ENCODE results near the gene FOXP4. TPM values are rescaled to one million over a fixed set of nuclear protein-coding genes. Genes with fewer than 3 reads are reported as not detected.
"Not testable (repeated sequence)": the region's sequence is repeated elsewhere in the genome, so short reads cannot be mapped to it uniquely, and the experiment has no call there.

The FOXP4 gene
- total RNA-seq, 2 donors from 2014 or later = 15.6 to 18.4 TPM

DNA sequence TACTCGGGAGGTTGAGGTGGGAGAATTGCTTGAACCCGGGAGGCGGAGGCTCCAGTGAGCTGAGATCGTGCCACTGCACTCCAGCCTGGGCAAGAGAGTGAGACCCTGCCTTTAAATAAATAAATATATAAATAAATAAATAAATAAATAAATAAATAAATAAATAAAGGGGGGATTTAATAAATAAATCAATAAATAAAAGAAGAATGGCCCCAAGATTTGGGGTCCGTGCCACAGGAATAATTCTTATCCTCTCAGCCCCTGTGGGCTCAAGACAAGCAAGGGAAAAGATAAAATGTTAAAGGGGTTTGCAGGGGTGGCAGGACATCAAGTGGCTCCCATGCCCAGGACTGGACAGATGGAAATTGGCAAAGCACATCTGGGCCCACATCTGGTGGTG, 60.9 kb downstream of the FOXP4 start:
- no peak for ATAC-seq
- DNase-seq = no peak
- intact Hi-C loops (cut with DNase I) = no loop called here

DNA sequence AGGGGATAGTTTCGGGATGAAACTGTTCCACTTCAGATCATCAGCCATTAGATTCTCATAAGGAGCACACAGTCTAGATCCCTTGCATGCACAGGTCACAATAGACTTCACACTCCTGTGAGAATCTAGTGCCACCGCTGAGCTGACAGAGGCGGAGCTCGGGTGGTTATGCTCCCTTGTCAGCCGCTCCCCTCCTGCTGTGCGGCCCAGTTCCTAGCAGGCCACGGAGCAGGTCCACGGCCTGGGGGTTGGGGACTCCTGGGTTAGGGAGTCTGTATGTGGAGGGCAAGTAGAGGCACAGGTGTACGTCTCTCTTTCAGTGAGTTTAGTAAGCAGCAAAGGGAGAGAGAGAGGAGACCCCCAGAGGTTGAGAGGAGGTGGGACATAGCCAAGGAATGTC, 61.6 kb downstream of the FOXP4 start:
- DNase-seq (no peak), ATAC-seq (no peak)
- intact Hi-C loops (cut with DNase I) = no loop called here

DNA sequence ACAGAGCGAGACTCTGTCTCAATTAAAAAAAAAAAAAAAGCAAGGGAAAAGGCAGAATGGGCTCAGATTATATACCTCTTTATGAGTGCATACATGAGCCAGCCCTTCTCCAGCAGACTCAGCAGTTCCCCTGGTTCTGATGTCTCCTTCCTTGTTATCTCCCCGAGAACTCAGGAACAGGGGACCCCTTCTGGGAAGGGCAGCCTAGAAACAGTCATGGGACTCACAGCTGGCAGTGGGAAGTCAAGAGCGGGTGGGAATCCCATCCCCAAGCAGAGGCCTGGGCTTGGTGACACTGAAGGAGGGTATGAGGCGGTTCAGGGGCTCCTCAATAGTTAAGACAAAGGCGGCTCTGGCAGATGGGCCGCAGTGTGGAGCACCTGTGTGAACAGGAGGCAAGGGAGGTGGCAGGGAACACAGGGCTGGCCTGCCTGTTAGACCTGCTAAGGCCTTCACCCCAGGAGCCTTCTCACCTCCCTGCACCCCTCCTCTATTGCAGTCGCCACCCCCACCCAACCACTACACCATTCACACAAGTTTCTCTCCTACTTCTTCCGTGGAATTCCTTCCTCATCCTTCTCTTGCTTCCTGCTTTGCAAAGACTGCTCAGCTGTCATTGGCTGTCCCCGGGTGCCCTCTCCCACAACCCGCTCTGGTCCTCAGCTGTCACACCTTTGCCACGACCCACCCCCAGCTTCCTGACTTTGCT, 62.4 kb downstream of the FOXP4 start:
- intact Hi-C loops (cut with DNase I) = no loop called here
- no peak for ATAC-seq
- no peak for DNase-seq

DNA sequence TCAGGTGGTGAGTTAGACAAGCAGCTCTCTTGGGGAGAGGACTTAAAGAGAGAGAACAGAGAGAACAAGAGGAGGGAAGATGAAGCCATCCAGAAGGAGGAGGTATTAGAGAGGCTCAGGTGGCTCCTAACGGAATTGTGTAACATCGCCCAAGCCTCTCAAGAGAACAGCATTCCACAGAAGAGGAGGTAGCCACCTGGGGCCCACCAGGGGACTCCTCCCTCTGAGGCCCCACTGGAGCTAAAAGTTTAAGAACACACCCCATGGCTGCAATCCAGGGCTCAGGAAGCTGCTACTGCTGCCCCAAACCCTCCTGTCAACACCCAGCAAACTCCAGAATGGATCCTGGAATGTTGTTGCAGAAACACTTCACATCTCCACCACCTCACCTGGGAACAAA, 68.5 kb downstream of the FOXP4 start:
- intact Hi-C loops (cut with DNase I) = no loop called here

DNA sequence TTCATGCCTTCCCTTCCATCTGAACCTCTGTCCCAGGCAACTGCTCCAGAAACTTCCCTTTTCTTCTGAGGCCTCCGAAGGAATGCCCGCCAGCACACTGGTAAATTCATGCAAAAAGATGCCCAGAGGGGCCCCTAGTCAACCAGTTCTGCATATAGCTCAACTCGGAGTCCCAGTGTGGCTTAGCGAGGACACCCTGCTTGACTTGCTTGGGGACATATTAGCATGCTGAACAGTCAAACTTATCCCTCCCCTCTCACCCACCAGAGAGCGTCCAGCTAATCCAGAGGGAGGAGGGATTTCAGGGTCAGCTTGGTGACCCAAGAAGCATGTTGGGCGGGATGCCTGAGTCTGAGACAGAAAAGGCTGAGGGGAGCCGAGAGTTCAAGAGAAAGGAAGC, 69.1 kb downstream of the FOXP4 start:
- ATAC-seq (peak in 1 of 2 donors; percentile 30), DNase-seq (no peak)
- intact Hi-C loops (cut with DNase I) = no loop called here

More for the DNA sequence above, 68.5 kb downstream of the FOXP4 start:
- DNase-seq (no peak), ATAC-seq (no peak)

DNA sequence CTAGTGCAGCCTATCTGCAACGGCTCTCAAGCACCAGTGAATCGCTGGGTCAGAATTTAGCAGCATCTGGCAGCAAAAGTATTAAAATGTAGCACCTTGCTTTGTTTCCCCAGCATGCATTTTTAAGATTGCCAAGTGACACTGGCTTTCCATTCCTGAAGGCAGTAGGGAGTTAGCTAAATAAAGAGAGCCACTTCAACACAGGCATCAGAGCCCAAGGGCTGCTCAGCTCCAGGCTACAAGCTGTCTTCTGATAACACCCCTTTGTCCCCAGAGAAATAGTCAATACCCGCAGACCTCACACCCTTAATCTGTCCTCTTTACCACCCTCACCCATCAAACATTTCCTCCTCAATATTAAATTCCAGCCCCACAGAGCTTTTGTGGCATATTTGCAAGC, 72.4 kb downstream of the FOXP4 start:
- DNase-seq (no peak), ATAC-seq (peak; percentile 31 to 34)
- intact Hi-C loops (cut with DNase I) = no loop called here

DNA sequence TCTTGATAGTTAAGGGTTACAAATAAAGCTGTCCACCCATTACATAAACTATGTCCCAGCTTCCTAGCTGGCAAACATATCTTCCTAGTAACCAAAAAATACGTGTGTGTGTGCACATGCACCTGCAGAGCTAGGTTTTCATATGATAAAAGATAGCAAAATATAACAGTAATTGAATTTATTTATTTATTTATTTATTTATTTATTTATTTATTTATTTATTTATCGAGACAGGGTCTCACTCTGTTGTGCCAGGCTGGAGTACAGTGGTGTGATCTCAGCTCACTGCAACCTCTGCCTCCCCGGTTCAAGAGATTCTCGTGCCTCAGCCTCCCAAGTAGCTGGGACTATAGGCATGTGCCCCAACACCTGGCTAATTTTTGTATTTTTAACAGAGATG, 73.0 kb downstream of the FOXP4 start:
- DNase-seq; intact Hi-C loops (cut with DNase I); ATAC-seq: not testable (repeated sequence)

DNA sequence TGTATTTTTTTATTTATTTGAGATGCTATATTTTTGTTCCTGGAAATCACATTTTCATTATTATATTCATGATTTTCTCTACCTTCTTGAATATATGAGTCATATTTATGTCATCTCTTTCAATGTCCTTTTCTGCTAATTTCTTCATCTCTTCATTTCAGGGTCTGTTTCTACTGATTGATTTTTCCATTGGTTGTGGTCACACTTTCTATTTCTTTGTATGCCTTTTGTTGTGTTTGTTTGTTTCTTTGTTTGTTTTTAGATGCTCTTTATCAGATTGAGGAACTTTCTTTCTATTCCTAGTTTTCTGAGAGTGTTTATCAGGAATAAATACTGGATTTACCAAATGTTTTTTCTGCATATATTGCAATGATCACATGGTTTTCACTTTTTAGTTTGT, 75.2 kb downstream of the FOXP4 start:
- no peak for ATAC-seq
- no peak for DNase-seq
- intact Hi-C loops (cut with DNase I) = no loop called here

DNA sequence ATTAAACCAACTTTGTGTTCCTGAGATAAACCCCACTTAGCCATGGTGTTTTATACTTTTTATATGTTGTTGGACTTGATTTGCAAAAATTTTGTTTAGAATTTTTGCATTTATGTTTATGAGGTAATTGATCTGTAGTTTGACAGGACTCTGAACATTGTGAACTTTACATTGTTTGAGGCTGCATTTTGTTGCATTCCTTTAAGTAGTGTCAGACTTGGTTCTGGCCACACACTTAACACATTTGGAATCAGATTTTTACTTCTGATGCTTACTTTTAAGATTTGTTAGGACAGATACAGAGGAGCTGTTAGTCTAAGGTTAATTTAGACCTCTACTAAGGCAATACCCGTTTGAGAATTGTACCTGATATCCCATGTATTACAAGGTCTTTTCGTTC, 75.6 kb downstream of the FOXP4 start:
- no peak for DNase-seq
- no peak for ATAC-seq
- intact Hi-C loops (cut with DNase I) = no loop called here

DNA sequence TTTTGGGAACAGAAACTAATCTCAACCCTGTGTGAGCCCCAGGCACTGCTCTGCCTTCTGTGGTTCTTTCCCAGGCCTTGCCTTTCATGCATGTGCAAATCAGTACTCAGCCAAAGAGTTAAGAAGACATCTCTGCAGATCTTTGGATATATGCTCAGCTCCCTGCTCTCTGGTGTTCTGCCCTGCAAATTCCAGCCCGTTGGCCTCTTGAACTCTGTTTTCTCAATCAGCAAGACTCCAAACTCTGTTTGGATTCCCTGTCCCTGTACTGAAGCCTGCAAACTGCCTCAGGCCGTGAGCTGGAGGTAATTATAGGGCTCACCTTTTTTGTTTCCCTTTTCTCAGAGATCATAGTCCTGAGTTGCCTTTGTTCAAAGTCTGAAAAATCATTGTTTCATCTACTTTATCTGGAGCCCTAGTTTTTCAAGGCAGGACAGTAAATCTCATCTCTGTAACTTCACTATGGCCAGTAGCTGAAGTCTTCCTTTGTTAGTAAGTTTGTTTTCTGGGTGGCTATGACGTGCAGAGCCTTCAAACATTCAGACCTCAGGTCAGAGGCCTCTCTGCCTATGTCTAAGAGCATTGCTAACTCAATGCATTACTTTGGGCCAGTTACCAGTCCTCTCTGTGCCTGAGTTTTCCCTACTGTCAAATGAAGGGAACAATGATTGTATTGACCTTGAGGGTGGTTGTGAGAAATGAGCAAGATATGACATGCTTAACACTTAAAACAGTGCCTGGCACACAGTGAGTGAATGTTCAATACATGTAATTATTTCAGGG, 76.2 kb downstream of the FOXP4 start:
- intact Hi-C loops (cut with DNase I) = no loop called here
- ATAC-seq = no peak
- DNase-seq = no peak

DNA sequence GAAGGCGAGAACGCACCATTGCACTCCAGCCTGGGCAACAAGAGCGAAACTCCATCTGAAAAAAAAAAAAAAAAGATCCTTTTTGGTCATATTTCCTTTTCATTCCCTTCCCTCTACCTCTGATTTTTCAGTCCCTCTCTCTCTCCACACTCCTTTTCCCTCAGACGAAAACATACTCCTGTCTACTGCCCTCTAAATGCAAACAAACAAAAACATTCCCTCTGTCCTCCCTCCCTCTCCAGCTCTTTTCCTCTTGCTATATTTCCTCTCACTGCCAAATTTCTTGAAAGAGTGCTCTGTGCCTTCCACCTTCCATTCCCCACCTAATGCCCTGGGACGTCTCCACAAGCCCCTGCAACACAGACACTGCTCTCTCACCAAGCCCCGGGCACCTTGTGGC, 77.1 kb downstream of the FOXP4 start:
- DNase-seq = no peak
- intact Hi-C loops (cut with DNase I) = no loop called here
- ATAC-seq = no peak

DNA sequence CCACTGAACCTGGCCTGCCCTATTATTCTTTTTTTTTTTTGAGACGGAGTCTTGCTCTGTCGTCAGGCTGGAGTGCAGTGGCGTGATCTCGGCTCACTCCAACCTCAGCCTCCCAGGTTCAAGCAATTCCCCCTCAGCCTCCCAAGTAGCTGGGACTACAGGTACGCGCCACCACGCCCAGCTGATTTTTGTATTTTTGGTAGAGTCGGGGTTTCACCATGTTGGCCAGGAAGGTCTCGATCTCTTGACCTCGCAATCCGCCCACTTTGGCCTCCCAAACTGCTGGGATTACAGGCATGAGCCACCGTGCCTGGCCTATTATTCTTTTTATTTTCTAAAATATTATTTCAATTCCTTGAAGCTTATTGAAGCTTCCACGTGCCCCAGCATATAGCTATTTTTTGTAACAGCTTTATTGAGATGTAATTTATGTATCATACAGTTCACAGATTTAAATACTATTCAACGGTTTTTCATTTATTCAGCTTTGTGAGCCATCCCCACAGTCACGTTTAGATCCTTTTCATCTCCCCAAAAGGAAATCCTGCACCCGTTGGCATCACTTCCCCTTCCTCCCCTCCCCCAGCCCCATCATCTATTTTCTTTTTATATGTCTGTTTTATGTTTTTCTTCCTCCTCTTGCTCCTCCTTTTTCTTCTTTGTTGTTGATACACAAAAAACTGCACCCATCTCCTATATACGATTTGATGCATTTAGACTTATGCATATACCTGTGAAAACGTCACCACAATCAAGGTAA, 78.6 kb downstream of the FOXP4 start:
- intact Hi-C loops (cut with DNase I) = no loop called here
- ATAC-seq (no peak), DNase-seq (no peak)

DNA sequence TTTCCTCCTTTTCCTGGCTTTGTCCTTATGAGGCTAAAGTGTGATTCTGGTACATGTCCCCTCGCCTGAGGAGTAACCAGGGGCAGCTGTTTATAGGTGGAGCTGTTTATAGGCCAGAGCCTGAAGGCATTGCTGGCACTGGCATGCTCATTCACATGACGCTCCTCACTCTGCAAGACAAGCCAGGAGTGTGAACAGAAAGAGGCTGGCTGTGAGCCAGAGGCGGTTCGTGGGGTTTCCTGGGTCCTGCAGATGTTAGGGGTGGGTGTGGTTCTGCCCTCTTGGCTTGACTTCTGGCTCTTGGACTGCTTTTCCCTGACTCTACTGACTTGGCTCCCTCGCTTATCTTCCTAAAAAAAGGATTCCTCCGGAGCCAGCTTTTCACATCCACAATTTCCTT, 79.3 kb downstream of the FOXP4 start:
- intact Hi-C loops (cut with DNase I) = no loop called here
- ATAC-seq (peak; percentile 44 to 55), DNase-seq (no peak)

DNA sequence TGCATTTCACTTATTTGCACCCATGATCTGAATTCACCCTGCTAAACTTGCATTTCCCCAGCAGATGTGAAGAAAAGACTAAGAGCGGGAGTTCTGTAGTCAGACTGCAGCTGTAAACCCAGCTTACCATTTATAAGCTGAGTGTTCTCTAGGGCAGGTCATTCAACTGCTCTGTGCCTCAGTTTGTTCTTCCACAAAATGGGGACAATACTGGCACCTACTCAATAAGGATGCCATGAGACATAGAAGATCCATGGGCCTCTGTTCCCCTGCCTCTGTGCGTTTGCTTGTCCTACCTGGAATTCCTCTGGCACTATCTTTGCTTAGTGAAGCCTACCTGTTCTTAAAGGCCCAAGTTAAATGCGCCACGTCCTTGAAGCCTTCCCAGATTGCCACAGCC, 79.8 kb downstream of the FOXP4 start:
- no peak for ATAC-seq
- intact Hi-C loops (cut with DNase I) = no loop called here
- no peak for DNase-seq

DNA sequence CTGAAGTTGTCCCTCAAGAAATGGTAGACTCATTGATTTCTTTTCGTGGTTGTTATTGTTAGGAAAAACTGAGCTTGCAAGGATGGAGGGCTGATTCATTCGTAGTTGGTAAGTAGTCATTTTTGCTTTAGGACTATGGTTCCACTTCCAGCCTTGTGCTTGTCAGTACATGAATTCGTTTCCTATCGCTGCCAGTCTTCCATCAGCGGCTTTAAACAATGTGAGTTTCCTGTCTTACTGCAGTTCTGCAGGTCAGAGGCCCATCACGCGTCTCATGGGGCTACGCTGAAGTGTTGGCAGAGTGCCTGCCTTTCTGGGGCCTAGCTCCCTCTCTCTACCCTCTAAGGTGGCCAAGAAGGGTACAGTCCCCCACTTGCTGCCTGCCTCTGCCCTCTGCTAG, 80.7 kb downstream of the FOXP4 start:
- ATAC-seq = no peak
- DNase-seq = no peak
- intact Hi-C loops (cut with DNase I) = no loop called here

DNA sequence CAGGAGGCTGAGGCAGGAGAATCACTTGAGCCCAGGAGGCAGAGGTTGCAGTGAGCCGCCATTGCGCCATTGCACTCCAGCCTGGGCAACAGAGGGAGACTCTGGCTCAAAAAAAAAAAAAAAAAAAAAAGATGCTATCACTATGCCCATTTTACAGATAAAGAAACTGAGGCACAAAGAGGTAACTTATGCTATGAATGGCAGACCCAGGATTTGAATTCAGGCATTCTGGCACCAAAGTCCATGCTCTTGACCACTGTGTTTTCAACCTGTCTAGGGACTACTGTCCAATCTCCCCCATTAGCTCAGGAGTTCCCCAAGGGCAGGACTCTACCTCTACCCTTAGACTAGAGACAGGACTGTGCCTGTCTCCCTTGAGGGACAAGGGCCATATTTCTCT, 82.9 kb downstream of the FOXP4 start:
- no peak for DNase-seq
- intact Hi-C loops (cut with DNase I) = no loop called here
- ATAC-seq = no peak

DNA sequence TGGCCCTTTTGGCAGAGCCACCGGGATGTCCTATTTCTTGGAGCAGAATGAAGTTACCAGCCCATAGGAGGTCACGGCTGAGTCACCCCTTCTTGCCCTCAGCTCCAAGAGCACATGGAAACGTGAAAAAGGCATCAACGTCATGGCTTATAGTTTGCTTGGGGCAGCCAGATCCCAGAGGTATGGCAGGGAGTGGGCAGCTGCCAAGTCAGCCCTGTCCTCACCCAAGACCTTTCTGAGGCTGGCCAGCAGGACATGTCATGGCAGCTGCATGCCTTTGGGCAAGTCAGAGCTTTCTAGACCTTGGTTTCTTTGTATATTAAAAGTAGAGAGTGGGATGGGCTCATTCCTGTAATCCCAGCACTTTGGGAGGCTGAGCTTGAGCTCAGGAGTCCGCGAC, 83.9 kb downstream of the FOXP4 start:
- ATAC-seq = no peak
- intact Hi-C loops (cut with DNase I) = no loop called here
- no peak for DNase-seq

DNA sequence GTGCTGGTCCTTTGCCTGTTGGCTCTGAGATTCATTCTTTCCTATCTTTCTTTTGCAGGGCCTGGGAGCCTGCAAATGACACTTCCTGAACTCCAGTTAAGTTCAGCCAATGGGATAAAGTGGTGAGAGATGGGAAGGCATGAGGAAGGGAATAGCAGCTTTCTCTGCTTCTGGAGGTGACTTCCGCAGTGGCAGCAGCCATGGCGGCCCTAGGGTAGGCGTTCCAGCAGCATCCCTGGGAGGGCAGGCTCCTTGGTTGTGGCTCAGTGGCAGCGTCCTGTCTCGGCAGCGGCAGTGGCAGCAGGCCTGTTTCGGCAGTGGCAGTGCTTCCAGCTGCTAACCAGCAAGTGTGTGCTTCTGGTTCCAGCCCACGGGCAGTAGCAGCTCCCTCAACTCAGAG, 84.8 kb downstream of the FOXP4 start:
- intact Hi-C loops (cut with DNase I) = no loop called here
- DNase-seq (no peak), ATAC-seq (no peak)

DNA sequence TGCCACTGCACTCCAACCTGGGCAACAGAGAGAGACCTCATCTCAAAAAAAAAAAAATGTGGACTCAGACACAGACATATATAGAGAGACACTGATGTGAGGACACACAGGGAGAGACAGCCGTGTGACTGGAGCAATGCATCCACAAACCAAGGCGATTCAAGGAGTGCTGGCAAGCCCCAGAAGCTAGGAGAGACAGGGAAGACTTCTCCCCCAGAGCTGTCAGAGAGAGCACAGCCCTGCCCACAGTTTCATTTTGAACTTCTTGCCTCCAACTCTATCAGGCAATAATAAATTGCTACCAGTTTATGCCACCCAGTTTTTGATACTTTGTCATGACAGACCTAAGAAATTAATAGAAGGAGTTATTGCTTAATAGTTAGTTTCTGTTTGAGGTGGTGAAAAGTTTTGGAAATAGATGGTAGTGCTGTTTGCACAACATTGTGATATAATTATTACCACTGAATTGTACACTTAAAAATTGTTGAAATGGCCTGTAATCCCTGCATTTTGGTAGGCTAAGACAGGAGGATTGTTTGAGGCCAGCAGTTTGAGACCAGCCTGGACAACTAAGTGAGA, 87.0 kb downstream of the FOXP4 start:
- ATAC-seq = no peak
- no peak for DNase-seq
- intact Hi-C loops (cut with DNase I) = no loop called here

DNA sequence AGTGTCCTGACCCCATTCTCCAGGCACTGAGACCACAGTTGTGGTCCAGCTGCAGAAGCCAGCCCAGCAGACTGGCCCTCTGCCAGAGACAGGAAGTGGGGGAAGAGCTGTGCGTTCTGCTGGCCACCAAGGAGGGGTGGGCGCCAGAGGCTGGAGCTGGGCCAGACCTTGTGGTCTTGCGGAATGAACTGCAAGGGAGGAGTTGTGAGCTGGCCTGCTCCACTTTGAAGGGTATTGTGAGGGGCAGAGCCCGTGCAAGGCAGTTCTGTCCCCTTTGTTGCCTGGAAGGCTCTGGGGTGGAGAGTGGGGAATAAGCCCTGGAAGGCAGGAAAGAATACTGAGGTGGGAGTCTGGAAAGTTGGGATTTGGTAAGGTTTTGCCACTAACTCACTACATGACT, 88.5 kb downstream of the FOXP4 start:
- intact Hi-C loops (cut with DNase I) = no loop called here
- DNase-seq (no peak), ATAC-seq (no peak)

Measured in left cardiac atrium (tissue), 4 donors.